Measurements from ENCODE around the gene IFT25. TPM values are rescaled to one million over a fixed set of nuclear protein-coding genes. Genes with fewer than 3 reads are reported as not detected.

The IFT25 gene
- total and polyA plus RNA-seq, 2 of the 13 experiments (the other 11 are each of a cell fraction or from before 2014, with no cell fraction given), result 19.7 to 48.0 TPM

- peak; percentile 75; the same call in 1 of the 2 replicates for TF ChIP-seq SMAD1 (CRISPR knock-in tag; IDR thresholded peaks at IDR 0.05; ENCODE audit: borderline replicate concordance, low read depth)
- 0 out of 2 replicates have a peak, but pooled peaks have one; percentile 29 for TF ChIP-seq PITX1 (CRISPR knock-in tag; IDR thresholded peaks at IDR 0.05)
- no peak for TF ChIP-seq ZNF335 (CRISPR knock-in tag; IDR thresholded peaks at IDR 0.05)
- no peak for TF ChIP-seq ETS1 (CRISPR knock-in tag; IDR thresholded peaks at IDR 0.05)
- peak; percentile 57; the same call in 1 of the 2 replicates for TF ChIP-seq THAP11 (CRISPR knock-in tag; IDR thresholded peaks at IDR 0.05)
- TF ChIP-seq ZNF746 (CRISPR knock-in tag; IDR thresholded peaks at IDR 0.05), result no peak
- no peak for TF ChIP-seq MAFF (IDR thresholded peaks at IDR 0.05; ENCODE audit: low read depth, low read length)
- TF ChIP-seq ARID5B (CRISPR knock-in tag; IDR thresholded peaks at IDR 0.05), result 0 out of 2 replicates have a peak, but pooled peaks have one; percentile 16
- TF ChIP-seq HMGXB4 (CRISPR knock-in tag; IDR thresholded peaks at IDR 0.05; ENCODE audit: borderline replicate concordance in 1 of 2, low read depth in 1 of 2), result 0 out of 4 replicates have a peak, but pooled peaks of 1 of the 2 experiments have one; percentile 56
- 0 out of 2 replicates have a peak, but pooled peaks have one; percentile 24 for TF ChIP-seq ZNF205 (CRISPR knock-in tag; IDR thresholded peaks at IDR 0.05)
- TF ChIP-seq ZNF792 (CRISPR knock-in tag; IDR thresholded peaks at IDR 0.05), result no peak
- peak; percentile 40; the same call in 1 of the 2 replicates for TF ChIP-seq GATAD1 (CRISPR knock-in tag; IDR thresholded peaks at IDR 0.05)
- TF ChIP-seq ETV5 (CRISPR knock-in tag; IDR thresholded peaks at IDR 0.05; ENCODE audit: borderline replicate concordance), result 0 out of 2 replicates have a peak, but pooled peaks have one; percentile 14
- TF ChIP-seq RBFOX2 (IDR thresholded peaks at IDR 0.05; ENCODE audit: low read depth, low read length), result no peak
Measured at GRCh38 chr1:53992085-53992874, 46.8 kb upstream of the IFT25 start (continued).

Data from HepG2 (cell line).